GM18508 (cell line): ENCODE results near the gene LILRA5.
"Not testable (repeated sequence)": the region's sequence is repeated elsewhere in the genome, so short reads cannot be mapped to it uniquely, and the experiment has no call there.

Experiments used
- ATAC-seq: cut with Tn5 transposase; IDR thresholded peaks from one replicate; pipeline ENCODE4 v1.9.1; 2021; ENCODE audit warnings: moderate number of reproducible peaks; ENCODE audit not compliant: insufficient read depth, unreplicated experiment

LILRA5 gene

DNA sequence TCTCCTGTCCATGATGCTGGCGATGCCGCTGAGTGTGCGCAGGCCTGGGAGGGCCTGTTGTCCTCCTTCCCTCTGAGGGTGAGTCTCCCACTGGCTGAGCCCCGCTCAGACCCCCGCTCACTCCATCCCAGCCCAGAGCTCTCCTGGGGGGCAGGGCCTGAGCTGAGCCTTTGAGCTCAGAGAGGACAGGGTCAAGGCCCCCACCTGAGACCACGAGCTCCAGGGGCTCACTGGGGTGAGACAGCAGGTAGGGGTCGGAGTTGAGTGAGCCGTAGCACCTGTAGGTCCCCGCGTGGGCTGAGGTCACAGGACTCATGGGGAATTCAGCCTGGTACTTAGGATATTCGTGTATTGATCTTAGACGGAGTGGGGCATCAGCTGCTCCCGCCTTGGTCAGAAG is 34.9 kb downstream of the LILRA5 start:
- ATAC-seq, result not testable (repeated sequence)

DNA sequence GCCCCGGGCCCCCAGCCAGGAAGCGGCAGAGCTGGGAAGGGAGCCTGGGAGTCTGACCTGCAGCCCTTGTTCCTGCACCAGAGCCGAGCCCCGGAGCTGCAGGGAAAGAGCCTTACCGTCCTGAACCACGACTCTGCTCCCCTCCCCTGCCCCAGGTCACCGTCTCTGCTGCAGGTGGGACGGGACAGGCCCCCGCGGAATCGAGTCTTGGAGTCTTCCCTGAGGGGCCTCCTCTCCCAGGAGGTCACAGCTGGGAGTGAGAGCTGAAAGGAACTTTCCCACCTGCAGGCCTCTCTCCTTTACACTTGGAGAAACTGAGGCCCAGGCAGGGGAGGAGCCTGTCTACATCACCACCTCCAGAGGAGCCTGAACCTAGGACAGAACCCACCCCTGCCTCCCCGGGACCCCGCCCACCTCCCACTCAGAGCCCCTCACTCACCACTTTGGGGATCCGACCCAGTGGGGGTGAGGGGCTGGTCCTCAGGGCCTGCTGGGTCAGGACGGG is 35.8 kb downstream of the LILRA5 start:
- ATAC-seq, result not testable (repeated sequence)

DNA sequence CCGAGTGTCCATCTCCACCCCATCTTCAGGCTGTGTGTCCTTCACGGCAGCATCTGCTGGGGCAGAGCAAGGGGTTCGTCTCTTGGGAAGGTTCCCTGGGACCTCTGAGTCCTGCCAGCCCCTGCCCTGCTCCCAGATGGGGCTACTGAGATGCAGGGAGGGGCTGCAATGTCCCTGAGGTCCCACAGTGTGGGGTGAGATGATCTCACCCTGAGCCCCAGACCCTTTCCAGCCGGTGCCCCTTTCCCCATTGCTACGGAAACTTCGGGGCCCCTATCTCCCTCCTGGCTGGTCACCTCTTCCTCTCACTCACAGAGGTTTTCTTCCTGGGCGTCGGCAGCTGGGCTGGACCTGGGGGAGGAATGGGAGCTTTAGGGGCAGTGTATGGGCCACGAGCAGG is 37.0 kb downstream of the LILRA5 start:
- ATAC-seq, result no peak

DNA sequence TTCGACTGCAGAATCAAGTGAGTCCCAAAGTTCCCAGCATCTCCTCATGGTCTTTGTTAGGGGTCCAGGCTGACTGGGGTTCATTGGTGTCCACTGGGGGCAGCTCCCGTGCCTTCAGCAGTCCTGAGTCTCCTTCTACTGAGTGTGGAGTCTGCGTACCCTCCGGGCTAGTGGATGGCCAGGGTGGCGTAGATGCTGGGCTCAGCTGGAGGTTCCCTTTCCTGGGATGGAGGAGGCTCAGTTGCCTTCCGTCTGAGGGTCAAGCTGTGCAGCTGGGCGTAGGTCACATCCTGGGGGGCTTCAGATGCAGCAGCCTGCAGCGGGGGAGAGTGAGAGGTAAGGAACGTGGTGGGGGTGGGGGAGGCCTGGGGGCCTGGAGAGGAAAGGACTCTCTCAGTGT is 38.5 kb downstream of the LILRA5 start:
- not testable (repeated sequence) for ATAC-seq

DNA sequence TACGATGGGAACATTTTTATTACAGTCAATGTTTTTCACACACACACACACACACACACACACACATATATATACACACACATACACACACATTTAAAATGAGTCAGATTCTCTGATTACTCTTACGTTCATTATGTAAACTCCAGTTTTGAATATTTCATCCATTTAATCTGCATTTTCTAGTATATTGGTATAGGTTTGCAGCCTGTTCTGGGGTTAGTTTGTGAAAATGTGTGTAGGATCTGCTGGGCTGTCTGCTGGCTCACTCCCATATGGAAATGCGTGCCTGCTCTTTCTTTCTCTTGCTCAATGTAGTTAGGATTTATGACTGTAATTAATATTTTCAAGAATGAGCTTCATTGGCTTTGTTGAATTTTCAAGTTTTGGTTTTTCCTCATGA is 39.1 kb downstream of the LILRA5 start:
- ATAC-seq, result no peak

DNA sequence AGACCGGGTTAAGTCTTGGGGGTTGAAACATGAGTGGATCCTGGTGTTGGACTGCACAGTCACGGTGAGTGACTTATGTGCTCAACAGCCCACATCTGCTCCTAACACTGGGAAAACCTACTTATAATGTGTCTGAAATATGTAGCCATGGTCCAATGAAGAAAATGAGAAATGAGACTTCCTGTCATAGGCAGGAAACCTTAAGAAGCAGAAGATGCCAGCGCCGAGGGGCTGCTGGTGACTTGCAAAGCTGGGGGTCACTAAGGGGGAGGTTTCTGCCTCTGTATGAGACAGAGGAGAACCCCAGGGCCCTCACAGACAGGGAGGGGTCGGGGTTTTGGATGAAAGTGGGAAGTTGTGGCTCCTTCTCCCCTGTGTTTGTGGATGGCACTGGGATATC is 40.8 kb downstream of the LILRA5 start:
- ATAC-seq, result not testable (repeated sequence)

DNA sequence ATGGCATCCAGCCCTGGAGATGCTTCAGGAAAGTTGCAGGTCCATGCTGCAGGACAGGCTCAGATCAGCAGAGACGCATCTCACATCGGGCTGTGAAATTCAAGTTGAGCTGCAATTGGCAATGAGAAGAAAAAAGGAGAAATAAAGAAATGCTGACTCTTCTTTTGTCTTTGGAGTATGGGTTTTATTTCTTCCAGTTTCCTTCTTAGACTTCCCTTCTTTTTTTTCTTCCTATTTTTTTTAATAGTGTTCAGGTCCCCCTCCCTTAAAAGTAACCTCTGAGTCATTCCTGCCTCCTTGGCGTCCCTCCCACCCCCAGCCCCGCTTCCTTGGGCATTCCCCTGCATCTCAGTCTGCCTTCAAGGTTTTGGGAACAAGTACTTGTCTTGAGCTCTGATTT is 41.4 kb downstream of the LILRA5 start:
- not testable (repeated sequence) for ATAC-seq

DNA sequence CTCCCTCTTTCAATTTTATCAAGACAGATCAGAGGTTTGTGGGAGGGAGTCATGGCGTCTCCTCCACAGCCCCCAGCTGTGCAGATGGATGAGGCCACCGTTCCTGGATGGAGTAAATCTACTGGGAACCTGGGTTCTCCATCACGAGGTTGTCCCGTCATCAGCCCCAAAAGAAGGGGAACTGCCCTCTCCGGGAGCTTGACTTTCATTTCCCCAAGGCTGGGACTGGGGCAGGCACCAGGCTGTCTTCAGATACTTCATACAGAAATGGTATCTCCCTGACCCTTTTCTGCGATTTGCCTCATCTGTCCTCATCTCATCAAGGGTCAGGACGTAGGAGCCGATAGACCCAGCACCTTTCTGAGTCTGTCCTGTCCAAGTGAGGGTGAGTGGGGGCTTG is 41.9 kb downstream of the LILRA5 start:
- no peak for ATAC-seq

DNA sequence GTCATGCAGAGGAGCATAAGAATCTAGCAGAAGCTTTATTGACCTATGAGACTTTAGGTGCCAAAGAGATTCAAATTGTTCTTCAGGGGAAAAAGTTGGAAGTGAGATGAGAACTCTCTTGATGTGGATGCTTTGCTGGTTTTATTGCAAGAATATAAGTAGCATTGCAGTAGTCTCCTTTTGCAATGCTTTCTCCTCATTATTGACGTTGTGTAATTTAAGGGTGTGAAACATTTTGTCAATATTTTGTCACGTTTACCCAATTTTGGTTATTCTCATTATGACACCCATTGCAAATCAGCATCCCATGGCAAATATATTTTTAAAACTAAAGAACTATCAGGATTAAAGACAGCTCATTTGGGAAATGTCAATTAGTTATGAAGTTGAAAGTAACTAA is 44.0 kb downstream of the LILRA5 start:
- ATAC-seq, result no peak

DNA sequence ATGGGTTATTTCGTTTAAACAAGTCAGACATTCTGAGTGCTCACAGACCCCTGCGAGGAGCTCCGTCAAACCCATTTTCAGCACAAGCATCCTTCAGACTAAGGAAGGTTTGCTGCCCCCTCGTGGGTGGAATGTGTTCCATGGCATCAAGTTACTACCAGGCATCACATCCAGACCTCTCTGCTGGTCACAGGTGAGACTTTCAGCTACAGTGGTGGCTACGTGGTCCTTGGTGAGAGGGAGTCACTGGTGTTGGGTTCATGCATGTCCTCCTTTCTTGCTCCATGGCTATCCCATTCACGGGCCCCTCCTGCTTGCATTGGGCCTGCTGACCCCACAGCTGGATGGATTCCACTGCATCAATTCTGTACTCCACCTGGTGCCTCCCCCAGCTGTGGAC is 46.8 kb downstream of the LILRA5 start:
- no peak for ATAC-seq

DNA sequence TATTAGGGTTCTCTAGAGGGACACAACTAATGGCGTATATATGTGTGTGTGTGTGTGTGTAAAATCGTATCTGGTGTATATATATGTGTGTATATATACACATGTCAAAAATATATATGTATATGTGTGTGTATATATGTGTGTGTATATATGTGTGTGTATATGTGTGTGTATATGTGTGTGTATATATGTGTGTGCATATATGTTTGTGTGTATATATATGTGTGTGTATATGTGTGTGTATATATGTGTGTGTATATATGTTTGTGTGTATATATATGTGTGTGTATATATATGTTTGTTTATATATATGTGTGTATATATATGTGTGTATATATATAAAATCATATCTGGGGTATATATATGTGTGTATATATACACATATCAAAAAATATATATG is 50.5 kb downstream of the LILRA5 start:
- no peak for ATAC-seq

DNA sequence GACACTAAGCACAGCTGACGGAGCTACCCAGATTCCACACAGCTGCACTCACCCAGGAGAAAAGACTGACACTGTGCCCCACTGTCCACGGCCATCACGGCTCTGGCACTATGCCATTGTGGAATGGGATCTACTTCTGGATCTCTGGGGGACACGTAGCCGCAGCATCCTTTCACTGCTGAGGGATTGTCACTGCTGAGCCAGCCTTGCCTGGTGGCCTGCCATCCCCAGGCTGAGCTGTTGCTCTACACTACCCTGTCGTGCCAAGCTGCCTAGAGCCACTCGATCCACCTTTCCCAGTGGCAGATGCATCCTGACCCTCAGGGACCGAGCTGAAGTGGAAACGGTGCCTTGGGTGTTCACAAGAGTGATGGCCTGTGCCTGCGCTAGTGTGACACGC is 50.9 kb downstream of the LILRA5 start:
- ATAC-seq, result no peak

DNA sequence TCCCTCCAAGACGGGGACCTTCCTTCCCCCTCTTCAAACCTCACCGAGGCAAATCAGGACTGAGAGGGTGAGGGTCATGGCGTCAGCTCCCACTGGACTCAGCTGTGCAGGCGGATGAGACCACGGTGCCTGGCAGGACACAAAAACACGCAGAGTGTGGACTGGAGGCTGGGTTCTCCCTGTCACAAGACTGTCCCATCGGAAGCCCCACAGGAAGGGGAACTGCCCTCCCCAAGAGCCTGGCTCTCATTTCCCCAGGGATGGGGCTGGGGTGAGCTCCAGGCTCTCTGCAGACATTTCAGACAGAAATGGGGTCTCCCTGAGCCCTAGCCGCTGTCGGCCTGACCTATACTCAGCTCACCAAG is 55.9 kb downstream of the LILRA5 start, which contains the start of gene LILRB5:
Gene LILRB5 (minus strand): TSS at position 158 of the 365 bp plus-strand sequence. CDS start 80 bp downstream, at position 78.
- ATAC-seq, result no peak
